Memory B cell (primary cell): Measurements from ENCODE around the gene FOXC1.

Experiments used
- ATAC-seq: fragments of 150-1000 bp; cut with Tn5 transposase; 2 replicates; pipeline ENCODE4 v1.10.0; 2021; ENCODE audit warnings: low read depth, mild to moderate bottlenecking, moderate library complexity
- DNase-seq, 2 donors: peaks; one replicate each; pipeline ENCODE4 v3.0.0; 2022; ENCODE audit warnings: low spot score in 2 of 2
- H3K27ac Mint-ChIP-seq: one replicate; pipeline ENCODE4 v1.8.0; 2022; ENCODE audit warnings: mild to moderate bottlenecking, moderate library complexity, mixed read lengths
- H3K27me3 Mint-ChIP-seq: one replicate; pipeline ENCODE4 v1.8.0; 2022; ENCODE audit warnings: mixed read lengths
- H3K36me3 Mint-ChIP-seq: one replicate; pipeline ENCODE4 v1.8.0; 2022; ENCODE audit warnings: mild to moderate bottlenecking, mixed read lengths
- H3K4me1 Mint-ChIP-seq: one replicate; pipeline ENCODE4 v1.8.0; 2022; ENCODE audit warnings: mixed read lengths
- H3K4me3 Mint-ChIP-seq: one replicate; pipeline ENCODE4 v1.8.0; 2022; ENCODE audit warnings: mild to moderate bottlenecking, moderate library complexity, mixed read lengths
- H3K9me3 Mint-ChIP-seq: one replicate; pipeline ENCODE4 v1.8.0; 2022; ENCODE audit warnings: mixed read lengths

Gene FOXC1

DNA sequence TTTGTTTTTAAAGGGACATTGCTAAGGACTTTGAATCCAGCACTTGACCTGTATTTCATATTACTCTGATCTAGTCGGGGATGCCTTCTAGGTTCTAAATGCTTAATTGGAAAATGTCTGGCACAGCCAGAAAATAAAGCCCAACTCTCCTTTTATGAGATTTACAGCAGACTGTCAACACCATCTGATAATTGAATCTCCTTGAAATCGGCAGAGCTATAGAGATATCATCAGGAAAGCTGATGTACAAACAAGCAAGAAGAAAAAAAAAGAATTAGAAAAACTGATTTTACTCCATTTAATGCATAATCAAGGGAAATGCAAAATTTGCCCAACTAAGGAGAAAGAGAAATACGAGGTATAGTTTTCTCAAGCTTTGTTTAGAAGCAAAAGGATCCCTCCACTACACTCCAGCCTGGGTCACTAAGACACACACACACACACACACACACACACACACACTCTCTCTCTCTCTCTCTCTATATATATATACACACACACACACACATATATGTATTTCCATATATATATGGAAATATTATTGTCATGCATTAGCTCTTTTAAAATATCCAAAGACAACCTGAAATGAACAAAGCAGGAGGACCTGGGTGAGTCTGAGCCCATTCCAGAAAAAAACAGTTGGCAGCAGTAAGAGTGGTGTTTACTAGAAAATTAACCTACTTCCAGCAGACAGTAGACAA is 9.5 kb upstream of the FOXC1 start:
- H3K27ac Mint-ChIP-seq: no peak overlapping the region

DNA sequence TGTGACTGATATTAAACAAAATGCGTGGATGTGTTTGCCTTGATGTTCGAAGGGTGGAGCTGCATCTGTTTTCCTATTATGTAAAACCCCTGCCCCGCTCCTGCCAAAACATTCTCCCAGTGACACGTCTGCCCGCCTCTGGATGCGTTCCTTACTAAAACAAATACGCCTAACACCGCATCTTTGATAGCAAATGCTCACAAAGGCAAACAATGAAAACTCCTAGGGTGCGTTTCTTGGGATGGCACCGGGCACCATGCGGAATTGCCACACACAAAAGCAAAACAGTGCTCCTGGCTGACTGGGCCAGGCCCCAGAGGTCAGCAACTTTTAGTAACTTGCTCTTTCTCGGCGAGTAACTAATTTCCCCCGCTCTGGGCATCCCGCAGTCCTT is 9.0 kb upstream of the FOXC1 start:
- peaks cover 37% of the 10 kb centered on the region for H3K27me3 Mint-ChIP-seq
- ATAC-seq (no peak), DNase-seq (no peak)
- H3K9me3 Mint-ChIP-seq: no peaks in the 10 kb centered on the region
- no peaks in the 10 kb centered on the region for H3K36me3 Mint-ChIP-seq
- no peak overlapping the region for H3K4me3 Mint-ChIP-seq
- peaks cover 8% of the 10 kb centered on the region for H3K4me1 Mint-ChIP-seq
- no peak overlapping the region for H3K27ac Mint-ChIP-seq

More for the DNA sequence above, 9.5 kb upstream of the FOXC1 start:
- ATAC-seq: no peak
- DNase-seq: no peak
- Mint-ChIP-seq H3K9me3 (no peaks in the 10 kb centered on the region), H3K4me3 (no peak overlapping the region), H3K36me3 (no peaks in the 10 kb centered on the region), H3K4me1 (peaks cover 3% of the 10 kb centered on the region), H3K27me3 (peaks cover 35% of the 10 kb centered on the region)

DNA sequence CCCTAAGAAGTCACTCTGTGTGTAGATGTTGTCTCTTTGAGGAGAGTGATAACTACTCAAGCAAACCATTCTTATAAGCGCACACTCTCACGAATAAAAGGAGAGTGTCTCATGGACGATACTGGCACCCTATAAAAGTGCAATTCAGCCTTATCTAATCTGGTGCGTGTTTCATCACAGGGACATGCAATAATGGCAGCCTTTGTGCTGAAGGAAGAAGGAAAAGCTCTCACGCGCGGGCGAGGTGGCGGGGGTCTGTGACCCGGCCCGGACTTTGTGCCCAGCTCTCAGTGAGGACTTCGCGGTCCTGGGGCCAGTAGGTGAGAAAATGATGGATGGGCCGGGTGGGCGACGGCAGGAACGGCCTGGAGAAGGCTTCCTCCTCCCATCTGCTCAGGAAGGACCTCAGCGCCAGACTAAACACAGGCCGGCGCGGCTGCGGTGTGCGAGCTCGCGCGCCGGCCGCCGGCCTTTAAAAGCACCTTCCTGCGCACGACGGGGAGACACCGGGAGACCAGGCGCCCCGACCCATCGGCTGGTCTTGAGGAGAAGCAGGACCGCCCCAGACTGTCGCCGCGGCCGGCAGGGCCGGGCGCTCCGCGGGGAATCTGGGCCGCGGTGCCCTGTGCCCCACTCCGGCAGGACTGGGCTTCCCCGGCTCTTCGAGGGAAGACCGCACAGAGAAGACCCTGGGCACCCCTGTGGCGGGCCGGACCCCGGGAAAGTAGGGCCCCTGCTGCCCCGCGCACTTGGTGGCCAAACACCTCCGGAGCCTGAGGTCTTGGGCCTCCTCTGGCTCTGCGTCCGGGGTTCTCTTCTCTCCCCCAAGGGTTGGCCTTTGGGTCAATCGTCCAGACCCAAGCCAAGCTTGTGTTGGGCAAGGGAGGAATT is 8.3 kb upstream of the FOXC1 start:
- Mint-ChIP-seq H3K9me3 (no peaks in the 10 kb centered on the region), H3K27ac (no peak overlapping the region), H3K4me1 (peaks cover 7% of the 10 kb centered on the region), H3K36me3 (no peaks in the 10 kb centered on the region), H3K27me3 (peaks cover 39% of the 10 kb centered on the region), H3K4me3 (no peak overlapping the region)
- no peak for DNase-seq
- ATAC-seq: no peak

DNA sequence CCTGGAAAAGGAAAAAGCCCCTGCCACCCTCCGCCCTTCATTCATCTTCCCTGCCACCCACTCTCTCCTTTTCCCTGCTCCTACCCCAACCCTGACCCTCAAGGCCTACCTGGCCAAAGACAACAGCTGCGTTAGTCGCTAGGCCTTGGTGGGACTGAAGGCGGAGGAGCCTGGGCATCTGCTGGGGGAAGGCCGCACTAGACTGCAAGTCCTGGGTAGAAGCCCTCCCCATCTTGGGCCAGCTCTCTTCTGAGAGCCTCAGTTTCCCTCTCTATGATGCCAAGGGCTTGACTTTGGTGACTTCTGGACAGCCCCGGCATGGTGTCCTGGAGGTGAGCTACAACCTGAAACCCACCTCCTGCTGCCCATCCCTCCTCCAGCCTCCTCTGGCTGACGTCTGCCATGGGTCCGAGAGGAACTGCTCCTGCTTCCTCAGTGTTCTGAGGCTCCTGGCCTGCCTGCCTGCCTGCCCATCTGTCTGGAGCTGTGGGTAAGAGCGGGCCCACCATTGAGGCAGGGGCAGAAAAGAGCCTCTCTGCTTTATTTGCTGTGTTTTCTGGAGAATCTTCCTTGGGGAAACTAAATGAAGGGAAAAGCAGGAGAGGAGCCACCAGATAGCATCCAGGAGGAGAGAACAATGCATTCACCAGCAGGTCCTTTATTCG is 7.5 kb upstream of the FOXC1 start:
- no peaks in the 10 kb centered on the region for H3K36me3 Mint-ChIP-seq
- peaks cover 12% of the 10 kb centered on the region for H3K4me1 Mint-ChIP-seq
- DNase-seq (no peak), ATAC-seq (no peak)
- H3K27me3 Mint-ChIP-seq: peaks cover 42% of the 10 kb centered on the region
- H3K27ac Mint-ChIP-seq: no peak overlapping the region
- no peaks in the 10 kb centered on the region for H3K9me3 Mint-ChIP-seq
- H3K4me3 Mint-ChIP-seq: no peak overlapping the region

DNA sequence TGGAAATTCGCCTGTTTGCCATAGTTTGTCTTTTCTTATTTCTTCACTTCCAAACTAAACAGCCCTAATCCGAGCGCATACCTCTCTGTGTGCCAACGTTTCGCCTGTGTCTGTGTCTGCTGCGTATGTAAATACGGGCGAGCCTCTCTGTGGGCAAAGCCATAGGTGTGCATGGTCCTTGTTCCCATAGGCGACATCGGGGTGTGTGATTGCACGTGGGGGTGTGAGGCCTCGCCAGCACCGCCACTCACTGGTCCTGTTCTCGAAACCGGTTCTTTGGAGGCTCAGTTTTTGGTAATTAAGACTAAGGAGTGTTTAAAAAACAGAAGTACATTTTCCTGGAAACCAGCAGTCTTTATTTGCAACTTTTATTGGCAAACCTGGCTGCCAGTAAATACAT is 6.0 kb upstream of the FOXC1 start:
- no peak overlapping the region for H3K4me3 Mint-ChIP-seq
- peaks cover 2% of the 10 kb centered on the region for H3K9me3 Mint-ChIP-seq
- DNase-seq (no peak), ATAC-seq (no peak)
- peaks cover 42% of the 10 kb centered on the region for H3K27me3 Mint-ChIP-seq
- H3K4me1 Mint-ChIP-seq: peaks cover 19% of the 10 kb centered on the region
- no peak overlapping the region for H3K27ac Mint-ChIP-seq
- H3K36me3 Mint-ChIP-seq: no peaks in the 10 kb centered on the region

DNA sequence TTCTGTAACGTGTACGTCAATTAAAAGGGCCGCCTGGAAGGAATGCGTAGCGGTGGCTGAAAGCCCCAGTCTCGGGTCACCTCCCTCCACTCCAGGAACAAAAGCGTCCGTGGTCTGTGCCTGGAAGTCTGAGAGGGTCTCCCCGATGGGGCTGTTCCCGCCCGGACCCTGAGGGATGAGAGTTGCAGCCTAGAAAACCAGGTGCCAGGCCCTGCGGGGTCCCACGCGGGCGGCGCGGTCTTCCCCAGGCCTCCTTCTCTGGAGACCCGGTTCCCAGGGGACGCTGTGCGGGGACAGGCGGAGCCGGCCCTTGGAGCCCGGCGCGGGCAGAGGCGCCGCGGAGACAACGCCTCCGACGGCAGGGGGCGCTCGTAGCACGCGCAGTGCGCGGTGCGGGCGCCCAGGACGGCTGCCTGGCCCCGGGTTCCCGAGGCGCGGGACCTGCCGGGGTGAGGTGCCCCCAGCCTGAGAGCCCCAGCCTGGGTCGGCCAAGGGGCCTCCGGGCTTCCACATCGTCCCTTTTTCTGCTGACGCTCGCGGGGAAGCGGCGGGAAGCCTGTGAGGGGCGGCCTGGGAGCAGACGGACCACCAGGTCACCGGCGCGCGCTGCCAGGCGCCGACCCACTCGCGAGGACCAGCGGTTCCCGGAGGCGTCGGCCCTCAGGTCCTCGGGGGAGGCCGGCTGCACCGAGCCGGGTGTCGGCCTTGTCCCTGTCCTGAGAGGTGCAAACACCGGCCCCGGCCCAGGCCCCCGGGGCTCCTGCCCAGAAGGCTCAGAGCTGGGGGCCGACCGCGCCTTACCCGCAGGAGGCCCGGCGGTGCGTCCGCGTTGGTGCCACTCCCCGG is 5.3 kb upstream of the FOXC1 start:
- no peaks in the 10 kb centered on the region for H3K36me3 Mint-ChIP-seq
- H3K27me3 Mint-ChIP-seq: peaks cover 43% of the 10 kb centered on the region
- H3K4me3 Mint-ChIP-seq: no peak overlapping the region
- ATAC-seq: peak; percentile 78
- DNase-seq: peak; percentile 75 to 89
- peaks cover 20% of the 10 kb centered on the region for H3K4me1 Mint-ChIP-seq
- no peak overlapping the region for H3K27ac Mint-ChIP-seq
- peaks cover 2% of the 10 kb centered on the region for H3K9me3 Mint-ChIP-seq

DNA sequence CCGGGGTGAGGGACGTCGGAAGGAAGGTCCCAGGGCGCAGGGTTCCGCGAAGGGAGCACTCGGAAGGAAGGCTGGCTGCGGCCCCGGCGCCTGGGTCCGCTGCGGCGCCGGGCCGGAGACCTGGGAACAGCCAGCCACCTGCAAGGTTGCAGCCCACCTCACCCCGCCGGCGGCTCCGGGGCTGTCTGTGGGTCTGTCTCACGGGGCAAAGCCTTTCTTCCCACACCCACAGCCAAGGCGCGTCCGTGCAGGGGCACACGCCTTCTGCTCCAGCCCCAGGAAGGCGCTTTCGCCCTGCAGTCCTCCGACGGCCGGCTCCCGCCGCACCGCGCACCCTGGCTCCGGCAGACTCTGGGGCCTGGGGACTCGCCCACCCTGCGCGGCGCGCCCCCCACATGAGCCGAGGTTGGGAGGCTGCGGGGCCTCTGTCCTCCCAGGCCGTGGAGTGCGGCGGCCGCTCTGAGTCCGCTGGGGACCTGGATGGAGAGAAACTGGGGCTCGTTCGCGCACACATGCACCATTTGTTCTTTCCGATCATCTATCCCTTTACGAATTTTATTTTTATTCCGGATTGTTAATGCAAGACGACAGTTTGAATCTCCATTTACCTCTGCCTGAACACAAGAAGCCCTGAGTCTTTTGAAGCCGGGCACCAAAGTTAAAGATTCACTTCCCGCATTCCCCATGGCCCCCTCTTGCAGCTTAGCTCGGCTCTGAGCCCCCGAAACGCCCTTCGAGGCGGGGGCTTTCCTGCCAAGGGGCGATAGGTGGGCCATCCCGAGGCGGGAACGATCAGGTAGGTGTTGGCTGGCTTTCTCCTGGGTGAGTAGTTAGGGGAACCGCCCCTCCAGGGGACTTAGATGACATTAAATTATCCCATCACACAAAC is 4.5 kb upstream of the FOXC1 start:
- peaks cover 39% of the 10 kb centered on the region for H3K27me3 Mint-ChIP-seq
- peaks cover 2% of the 10 kb centered on the region for H3K9me3 Mint-ChIP-seq
- H3K36me3 Mint-ChIP-seq: no peaks in the 10 kb centered on the region
- peak overlapping the region; percentile 12 for H3K27ac Mint-ChIP-seq
- peaks cover 20% of the 10 kb centered on the region for H3K4me1 Mint-ChIP-seq
- peak; percentile 30 to 58 for DNase-seq
- H3K4me3 Mint-ChIP-seq: peak overlapping the region; percentile 62
- ATAC-seq: no peak

DNA sequence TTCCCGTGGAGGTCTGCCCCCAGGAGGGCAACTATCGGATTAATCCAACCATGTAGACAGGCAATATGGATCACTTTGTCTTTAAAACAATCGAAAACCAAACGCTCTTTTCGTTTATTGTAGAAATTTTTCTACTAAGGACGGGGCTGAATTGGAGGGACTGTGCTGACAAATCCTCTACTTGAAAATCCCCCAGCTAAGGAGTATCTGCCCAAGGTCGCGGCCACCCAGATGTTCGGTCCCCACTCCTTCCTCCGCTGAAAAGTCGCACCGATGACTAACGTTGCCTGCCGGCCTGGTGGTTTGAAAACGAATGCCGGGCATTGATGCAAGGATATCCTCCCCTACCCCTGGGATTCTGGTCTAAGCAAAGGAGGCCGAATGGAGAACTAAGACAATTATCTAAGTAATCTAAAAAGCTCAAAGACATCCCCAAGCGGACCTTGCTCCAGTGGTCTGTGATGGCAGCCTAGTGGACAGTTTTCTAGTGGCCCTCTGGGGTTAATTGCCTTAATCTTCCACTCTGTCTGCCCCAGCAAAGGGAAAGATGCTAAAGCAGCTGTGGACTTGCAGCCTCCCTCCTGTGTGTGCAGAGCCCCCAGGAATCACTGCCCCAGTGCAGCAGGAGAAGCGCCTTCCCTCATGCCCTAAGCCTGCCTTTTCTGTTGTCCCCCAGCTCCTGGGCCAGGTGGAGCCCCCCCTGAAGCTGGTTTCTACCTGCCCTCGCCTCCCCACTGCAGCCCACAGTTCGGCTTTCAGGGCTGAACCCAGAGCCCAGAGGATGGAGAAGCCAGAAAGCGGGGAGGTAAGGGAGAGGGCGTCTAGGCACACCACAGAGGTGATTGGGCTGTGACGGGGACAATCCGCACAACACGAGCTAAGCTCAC is 3.6 kb upstream of the FOXC1 start:
- Mint-ChIP-seq H3K4me1 (peaks cover 24% of the 10 kb centered on the region), H3K27me3 (peaks cover 40% of the 10 kb centered on the region), H3K27ac (peak overlapping the region; percentile 70), H3K36me3 (no peaks in the 10 kb centered on the region), H3K9me3 (peaks cover 2% of the 10 kb centered on the region), H3K4me3 (peak overlapping the region; percentile 28)
- ATAC-seq: no peak
- peak in 1 of 2 donors; percentile 36 for DNase-seq

DNA sequence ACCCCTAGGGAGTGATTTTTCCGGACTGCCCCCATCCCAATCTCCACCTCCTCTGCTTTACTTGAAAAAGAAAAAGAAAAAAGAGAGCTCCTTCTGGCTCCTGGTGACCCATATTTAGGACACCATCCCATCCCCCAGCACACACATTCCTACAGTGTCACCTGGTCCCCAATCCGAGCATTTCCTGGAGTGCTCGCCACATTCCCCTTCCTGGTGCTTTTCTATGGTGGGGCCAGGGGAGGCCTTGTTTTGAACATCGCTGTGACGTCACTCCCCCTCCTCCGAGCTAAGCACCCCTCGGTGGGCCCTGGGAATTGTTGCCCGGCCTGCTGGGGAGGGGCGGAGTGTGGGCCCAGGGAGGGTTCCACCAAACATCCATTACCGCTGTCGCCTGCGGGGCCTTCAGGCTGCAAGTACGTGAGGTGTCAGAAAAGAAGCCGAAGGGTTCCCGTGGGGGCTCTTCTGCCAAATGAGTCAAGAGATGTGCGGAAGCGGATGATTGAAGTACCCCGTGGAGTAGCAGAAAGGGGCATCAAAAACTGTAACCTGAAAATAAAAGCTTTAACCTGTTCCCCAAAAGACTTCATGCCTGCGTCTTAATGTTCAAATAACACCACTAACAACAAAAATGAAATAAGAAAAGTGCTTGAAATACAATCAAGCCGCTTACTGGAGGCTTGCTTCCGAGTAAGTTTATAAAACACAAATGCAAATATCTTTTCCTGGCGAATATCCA is 2.8 kb upstream of the FOXC1 start:
- no peak for ATAC-seq

DNA sequence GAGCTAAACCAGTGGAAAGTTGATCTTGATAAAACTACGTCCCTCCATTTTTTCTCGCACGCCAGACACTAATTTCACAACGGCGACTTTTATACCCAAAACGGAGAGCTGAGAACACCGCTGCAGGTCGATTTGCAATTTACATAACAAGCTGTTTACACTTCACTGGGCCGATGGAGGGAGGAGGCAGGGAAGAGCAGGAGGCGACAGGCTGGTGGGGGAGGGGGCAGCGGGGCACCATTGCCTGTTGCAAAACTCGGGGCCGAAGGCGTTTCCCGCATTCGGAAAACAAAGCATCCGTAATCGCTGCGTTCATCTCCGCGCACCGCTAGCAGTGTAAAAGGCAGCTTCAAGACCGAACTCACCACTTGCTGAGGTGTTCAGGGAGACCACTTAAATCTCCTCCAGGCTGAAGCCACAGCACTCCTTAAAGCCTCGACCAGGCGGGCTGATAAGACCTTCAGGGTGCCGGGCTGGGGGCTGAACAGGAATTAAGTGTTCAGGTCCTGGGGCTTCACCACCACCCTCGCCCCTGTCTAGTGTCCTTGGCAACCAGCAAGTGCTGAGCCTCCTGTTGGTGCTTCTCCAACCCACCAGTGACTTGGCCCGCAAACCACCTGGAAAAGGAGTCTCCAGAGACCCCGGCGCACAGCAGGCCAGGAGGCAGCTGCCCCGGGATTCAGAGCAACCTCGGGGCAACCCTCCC is 2.0 kb upstream of the FOXC1 start:
- DNase-seq (peak; percentile 16 to 34), ATAC-seq (no peak)
- Mint-ChIP-seq H3K9me3 (peaks cover 2% of the 10 kb centered on the region), H3K27ac (peak overlapping the region; percentile 70), H3K27me3 (peaks cover 36% of the 10 kb centered on the region), H3K36me3 (no peaks in the 10 kb centered on the region), H3K4me3 (peak overlapping the region; percentile 71), H3K4me1 (peaks cover 30% of the 10 kb centered on the region)

More for the DNA sequence above, 2.8 kb upstream of the FOXC1 start:
- peaks cover 2% of the 10 kb centered on the region for H3K9me3 Mint-ChIP-seq
- peak overlapping the region; percentile 63 for H3K4me3 Mint-ChIP-seq
- peak in 1 of 2 donors; percentile 11 for DNase-seq
- H3K36me3 Mint-ChIP-seq: no peaks in the 10 kb centered on the region
- H3K4me1 Mint-ChIP-seq: peaks cover 25% of the 10 kb centered on the region
- peak overlapping the region; percentile 70 for H3K27ac Mint-ChIP-seq
- peaks cover 39% of the 10 kb centered on the region for H3K27me3 Mint-ChIP-seq
